Activated naive CD4-positive, alpha-beta T cell treated with anti-CD3 and anti-CD28 coated beads, Interleukin-2, amount 50 U/mL, for 24 hours (primary cell): ENCODE data around the gene POMZP3.
"Not testable (repeated sequence)": the region's sequence is repeated elsewhere in the genome, so short reads cannot be mapped to it uniquely, and the experiment has no call there.

Source experiments
- H3K27ac Mint-ChIP-seq: one replicate; pipeline ENCODE4 v1.8.0; 2021; ENCODE audit warnings: mild to moderate bottlenecking, mixed read lengths
- H3K27me3 Mint-ChIP-seq: one replicate; pipeline ENCODE4 v1.8.0; 2021; ENCODE audit warnings: mixed read lengths
- H3K36me3 Mint-ChIP-seq: one replicate; pipeline ENCODE4 v1.8.0; 2021; ENCODE audit warnings: mixed read lengths
- H3K4me1 Mint-ChIP-seq: one replicate; pipeline ENCODE4 v1.8.0; 2021; ENCODE audit warnings: mixed read lengths
- H3K4me3 Mint-ChIP-seq: one replicate; pipeline ENCODE4 v1.8.0; 2021; ENCODE audit warnings: mild to moderate bottlenecking, mixed read lengths
- H3K9me3 Mint-ChIP-seq: one replicate; pipeline ENCODE4 v1.8.0; 2021; ENCODE audit warnings: mixed read lengths

Gene POMZP3

DNA sequence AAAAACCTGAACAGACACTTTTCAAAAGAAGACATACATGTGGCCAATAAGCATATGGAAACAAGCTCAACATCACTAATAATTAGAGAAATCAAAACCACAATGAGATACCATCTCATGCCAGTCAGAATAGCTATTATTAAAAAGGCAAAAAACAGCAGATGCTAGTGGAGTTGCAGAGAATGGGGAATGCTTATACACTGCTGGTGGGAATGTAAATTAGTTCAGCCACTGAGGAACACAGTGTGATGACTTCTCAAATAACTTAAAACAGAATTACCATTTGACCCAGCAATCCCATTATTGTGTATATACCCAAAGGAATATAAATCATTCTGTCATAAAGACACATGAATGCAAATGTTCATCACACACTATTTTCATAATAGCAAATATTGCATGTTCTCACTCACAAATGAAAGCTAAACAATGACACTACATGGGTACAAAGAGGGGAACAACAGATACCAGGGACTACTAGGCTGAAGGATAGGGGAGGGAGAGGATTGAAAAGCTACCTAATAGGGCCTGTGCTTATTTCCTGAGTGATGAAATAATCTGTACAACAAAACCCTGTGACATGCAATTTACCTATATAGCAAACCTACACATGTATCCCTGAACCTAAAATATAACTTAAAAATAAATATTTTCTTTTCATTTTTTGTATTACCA lies 28.4 kb downstream of the POMZP3 start:
- peak overlapping the region; percentile 88 for H3K27ac Mint-ChIP-seq

GRCh38 chr7:76597288-76597687 lies 29.8 kb downstream of the POMZP3 start:
- peak overlapping the region; percentile 62 for H3K27ac Mint-ChIP-seq
- H3K36me3 Mint-ChIP-seq, H3K27me3 Mint-ChIP-seq, H3K4me3 Mint-ChIP-seq, H3K9me3 Mint-ChIP-seq: not testable (repeated sequence)
- H3K4me1 Mint-ChIP-seq, result peaks cover 57% of the 10 kb centered on the region

More for the DNA sequence above, 28.4 kb downstream of the POMZP3 start:
- H3K27me3 Mint-ChIP-seq, H3K9me3 Mint-ChIP-seq, H3K4me3 Mint-ChIP-seq, H3K36me3 Mint-ChIP-seq: not testable (repeated sequence)
- peaks cover 56% of the 10 kb centered on the region for H3K4me1 Mint-ChIP-seq

DNA sequence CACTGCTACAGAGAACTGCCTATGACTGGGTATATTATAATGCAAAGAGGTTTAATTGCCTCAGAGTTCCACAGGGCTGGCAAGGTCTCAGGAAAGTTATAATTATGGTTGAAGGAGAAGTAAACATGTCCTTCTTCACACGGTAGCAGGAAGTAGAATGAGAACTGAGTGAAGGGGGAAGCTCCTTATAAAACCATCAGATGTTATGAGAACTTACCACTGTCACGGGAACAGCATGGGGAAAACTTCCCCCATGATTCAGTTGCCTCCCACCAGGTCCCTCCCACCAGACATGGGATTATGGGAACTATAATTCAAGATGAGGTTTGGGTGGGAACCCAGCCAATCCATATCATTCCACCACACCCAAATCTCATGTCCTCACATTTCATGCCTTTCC lies 34.4 kb downstream of the POMZP3 start:
- H3K4me3 Mint-ChIP-seq, H3K27me3 Mint-ChIP-seq, H3K9me3 Mint-ChIP-seq, H3K27ac Mint-ChIP-seq, H3K36me3 Mint-ChIP-seq: not testable (repeated sequence)
- peaks cover 50% of the 10 kb centered on the region for H3K4me1 Mint-ChIP-seq

DNA sequence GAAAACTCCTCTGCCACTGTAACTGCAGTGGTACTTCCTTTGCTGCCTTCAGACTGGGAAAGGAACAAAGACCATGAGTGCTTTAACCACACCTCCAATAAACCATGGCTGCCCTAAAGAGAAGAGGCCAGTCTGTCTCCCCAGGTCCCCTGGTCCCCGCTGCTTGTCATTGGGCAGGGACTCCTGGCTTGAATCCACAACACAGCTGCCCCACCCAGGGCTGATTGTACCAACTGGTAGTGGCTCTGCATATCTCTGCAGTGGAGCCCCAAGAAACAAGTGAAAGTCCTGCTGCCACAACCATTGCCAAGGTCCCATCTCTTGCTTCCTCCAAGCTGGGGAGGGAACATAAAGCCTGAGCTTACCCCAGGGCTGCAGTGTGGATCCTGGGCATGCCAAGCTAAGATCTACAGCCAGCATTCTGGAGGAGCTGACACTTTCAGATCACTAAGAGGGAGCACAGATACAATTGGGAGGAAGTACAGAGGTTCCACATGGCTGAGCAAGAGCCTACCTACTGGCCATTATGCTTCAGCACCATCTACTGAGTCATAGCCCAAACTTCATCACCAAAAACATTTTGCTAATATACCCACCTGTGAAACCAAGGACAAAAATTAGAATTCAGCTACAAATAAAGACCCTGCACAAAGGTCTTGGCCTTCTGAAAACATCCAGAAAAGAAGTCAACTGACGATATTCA lies 35.3 kb downstream of the POMZP3 start:
- not testable (repeated sequence) for H3K4me3 Mint-ChIP-seq, H3K27ac Mint-ChIP-seq, H3K36me3 Mint-ChIP-seq, H3K27me3 Mint-ChIP-seq, H3K9me3 Mint-ChIP-seq
- H3K4me1 Mint-ChIP-seq, result peaks cover 50% of the 10 kb centered on the region

DNA sequence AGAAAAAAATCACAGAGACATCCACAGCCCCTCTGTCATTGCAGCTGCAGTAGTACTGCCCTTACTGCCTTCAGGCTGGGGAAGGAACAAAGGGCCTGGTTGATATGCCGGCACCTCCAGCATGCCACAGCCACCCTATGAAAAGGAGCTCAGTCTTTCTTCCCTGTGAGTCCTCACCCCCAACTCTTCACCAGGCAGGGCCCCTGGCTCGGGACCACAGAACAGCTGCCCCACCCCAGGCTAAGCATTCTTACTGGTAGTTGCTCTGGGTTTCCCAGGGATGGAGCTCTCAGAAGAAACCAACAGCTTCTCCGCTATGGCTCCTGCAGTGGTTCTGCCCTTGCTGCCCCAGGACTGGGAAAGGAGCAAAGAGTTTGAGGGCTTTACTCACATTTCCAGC lies 36.0 kb downstream of the POMZP3 start:
- not testable (repeated sequence) for H3K36me3 Mint-ChIP-seq, H3K27ac Mint-ChIP-seq, H3K9me3 Mint-ChIP-seq, H3K4me3 Mint-ChIP-seq, H3K27me3 Mint-ChIP-seq
- peaks cover 50% of the 10 kb centered on the region for H3K4me1 Mint-ChIP-seq

DNA sequence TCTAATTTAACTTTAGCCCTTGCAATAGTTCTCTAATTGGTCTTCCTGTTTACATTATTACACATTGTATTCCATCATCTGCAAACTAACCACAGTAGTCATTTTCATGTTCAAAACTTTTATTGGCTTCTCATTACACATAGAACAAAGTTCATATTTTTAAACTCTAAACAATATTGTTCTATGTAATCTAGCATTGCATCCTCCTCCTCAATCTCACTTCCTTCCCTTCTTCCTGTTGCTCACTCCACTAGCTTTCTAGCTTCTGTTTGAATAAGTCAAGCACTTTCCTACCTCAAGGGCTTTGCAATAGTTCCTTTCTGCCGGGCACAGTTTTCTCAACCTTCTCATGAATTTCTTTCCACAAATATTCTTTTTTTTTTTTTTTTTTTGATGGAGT lies 38.5 kb downstream of the POMZP3 start:
- H3K4me1 Mint-ChIP-seq, result peaks cover 59% of the 10 kb centered on the region
- H3K4me3 Mint-ChIP-seq, H3K9me3 Mint-ChIP-seq, H3K27me3 Mint-ChIP-seq, H3K36me3 Mint-ChIP-seq: not testable (repeated sequence)
- H3K27ac Mint-ChIP-seq, result peak overlapping the region; percentile 30

DNA sequence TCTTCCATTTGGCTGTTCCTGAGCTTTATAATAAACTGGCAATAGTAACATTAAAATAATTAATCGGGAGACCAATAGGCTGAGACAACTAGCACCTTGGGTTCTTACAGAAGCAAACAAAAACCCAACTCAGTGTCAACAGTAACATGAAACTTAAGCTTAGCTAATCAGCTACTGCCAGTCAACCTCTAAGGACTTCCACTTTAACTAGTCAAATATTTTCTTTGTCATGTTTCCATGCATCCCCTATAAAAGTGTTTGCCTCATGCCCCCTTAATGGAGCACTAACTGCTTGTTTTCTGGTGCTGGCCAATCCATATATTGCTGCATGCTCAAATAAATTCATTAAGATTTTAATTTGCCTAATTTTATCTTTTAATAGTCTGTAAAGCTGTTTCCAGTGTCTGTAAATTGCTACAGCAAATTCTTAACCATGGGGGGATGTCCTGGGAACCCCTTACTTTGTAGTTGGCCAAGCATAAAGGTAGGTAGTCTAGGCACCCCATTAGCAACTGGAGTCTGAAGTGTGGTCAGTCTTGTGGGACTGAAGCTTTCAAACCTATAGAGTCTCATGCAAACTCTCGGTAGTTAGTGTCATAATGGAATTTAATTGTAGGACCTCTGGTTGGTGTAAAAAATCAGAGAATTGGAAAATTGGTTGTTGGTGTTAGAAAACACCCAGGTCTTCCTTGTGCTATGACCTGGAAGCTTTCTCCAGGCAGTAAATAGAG lies 40.3 kb downstream of the POMZP3 start:
- H3K9me3 Mint-ChIP-seq, H3K36me3 Mint-ChIP-seq, H3K27me3 Mint-ChIP-seq, H3K4me3 Mint-ChIP-seq, H3K27ac Mint-ChIP-seq: not testable (repeated sequence)
- peaks cover 73% of the 10 kb centered on the region for H3K4me1 Mint-ChIP-seq

- Mint-ChIP-seq H3K4me3 (peak overlapping the region; percentile 81), H3K4me1 (peaks cover 78% of the 10 kb centered on the region), H3K27ac (peak overlapping the region; percentile 93)
- H3K9me3 Mint-ChIP-seq, H3K36me3 Mint-ChIP-seq, H3K27me3 Mint-ChIP-seq: not testable (repeated sequence)
Measured at GRCh38 chr7:76583636-76584281, 43.3 kb downstream of the POMZP3 start.

GRCh38 chr7:76582848-76583631 lies 44.0 kb downstream of the POMZP3 start:
- not testable (repeated sequence) for H3K36me3 Mint-ChIP-seq, H3K27me3 Mint-ChIP-seq, H3K9me3 Mint-ChIP-seq
- H3K4me3 Mint-ChIP-seq, result peak overlapping the region; percentile 81
- H3K27ac Mint-ChIP-seq, result peak overlapping the region; percentile 93
- H3K4me1 Mint-ChIP-seq, result peaks cover 75% of the 10 kb centered on the region

- not testable (repeated sequence) for H3K4me3 Mint-ChIP-seq, H3K27ac Mint-ChIP-seq, H3K27me3 Mint-ChIP-seq, H3K9me3 Mint-ChIP-seq, H3K36me3 Mint-ChIP-seq
- H3K4me1 Mint-ChIP-seq, result peaks cover 36% of the 10 kb centered on the region
Measured at GRCh38 chr7:76575919-76576655, 51.0 kb downstream of the POMZP3 start.

DNA sequence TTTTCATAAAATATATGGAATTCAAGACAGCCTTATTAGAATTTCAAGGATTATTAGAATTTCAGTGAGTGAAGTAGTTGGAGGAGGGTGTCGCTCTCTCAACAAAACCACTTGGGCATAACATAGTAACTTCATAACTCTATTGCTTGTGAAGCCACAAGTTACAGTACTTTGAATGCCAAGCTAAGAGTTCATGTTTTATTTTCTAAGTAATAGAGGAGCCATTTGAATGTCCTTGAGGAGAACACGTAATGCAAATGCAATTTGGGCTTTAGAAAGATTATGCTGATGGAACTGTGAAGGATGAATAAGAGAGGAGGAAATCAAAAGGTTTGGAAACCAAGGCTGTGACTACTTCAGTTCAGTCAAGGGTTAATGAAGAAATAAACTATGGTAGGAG lies 51.6 kb downstream of the POMZP3 start:
- H3K9me3 Mint-ChIP-seq, H3K36me3 Mint-ChIP-seq, H3K27me3 Mint-ChIP-seq, H3K4me3 Mint-ChIP-seq, H3K27ac Mint-ChIP-seq: not testable (repeated sequence)
- peaks cover 38% of the 10 kb centered on the region for H3K4me1 Mint-ChIP-seq

GRCh38 chr7:76572296-76572695 lies 54.8 kb downstream of the POMZP3 start:
- H3K4me1 Mint-ChIP-seq, result peaks cover 39% of the 10 kb centered on the region
- H3K27me3 Mint-ChIP-seq, H3K4me3 Mint-ChIP-seq, H3K9me3 Mint-ChIP-seq: not testable (repeated sequence)
- peaks cover 11% of the 10 kb centered on the region for H3K36me3 Mint-ChIP-seq
- peak overlapping the region; percentile 53 for H3K27ac Mint-ChIP-seq

GRCh38 chr7:76570324-76570775 lies 56.7 kb downstream of the POMZP3 start:
- not testable (repeated sequence) for H3K9me3 Mint-ChIP-seq, H3K4me3 Mint-ChIP-seq, H3K27me3 Mint-ChIP-seq
- peak overlapping the region; percentile 46 for H3K27ac Mint-ChIP-seq
- peaks cover 14% of the 10 kb centered on the region for H3K36me3 Mint-ChIP-seq
- peaks cover 47% of the 10 kb centered on the region for H3K4me1 Mint-ChIP-seq

DNA sequence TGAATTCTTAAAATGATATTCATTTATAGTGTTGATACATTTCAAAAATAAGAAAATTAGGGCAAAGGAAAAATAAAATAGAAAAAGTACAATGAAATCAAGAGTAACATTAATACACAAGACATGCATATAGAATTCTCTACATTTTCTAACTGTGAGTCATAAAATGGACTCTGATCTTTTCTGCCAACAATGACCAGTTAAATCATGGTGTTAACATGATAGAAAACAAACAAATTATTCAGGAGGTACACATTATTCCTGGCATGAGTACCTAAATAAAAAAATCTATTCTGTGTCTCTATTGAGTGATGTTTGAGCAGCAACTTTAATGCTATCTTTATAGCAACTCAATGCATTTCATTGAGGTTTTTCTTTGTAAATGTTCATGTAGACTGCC lies 58.3 kb downstream of the POMZP3 start:
- not testable (repeated sequence) for H3K9me3 Mint-ChIP-seq, H3K27ac Mint-ChIP-seq, H3K4me3 Mint-ChIP-seq, H3K27me3 Mint-ChIP-seq
- H3K4me1 Mint-ChIP-seq, result peaks cover 49% of the 10 kb centered on the region
- H3K36me3 Mint-ChIP-seq, result peaks cover 22% of the 10 kb centered on the region

- H3K36me3 Mint-ChIP-seq, result peaks cover 22% of the 10 kb centered on the region
- not testable (repeated sequence) for H3K9me3 Mint-ChIP-seq
Measured at GRCh38 chr7:76567753-76568152, 59.3 kb downstream of the POMZP3 start.

More at GRCh38 chr7:76567753-76568152, 59.3 kb downstream of the POMZP3 start:
- peaks cover 50% of the 10 kb centered on the region for H3K4me1 Mint-ChIP-seq
- H3K4me3 Mint-ChIP-seq, H3K27me3 Mint-ChIP-seq, H3K27ac Mint-ChIP-seq: not testable (repeated sequence)
